C4-2B (cell line): ENCODE results near the gene ERGIC1.

ENCODE experiments used
- ZFX ChIP-seq: fragments of 450-650 bp; IDR thresholded peaks from 2 replicates; pipeline ENCODE4 v1.6.1; 2017
- TF ChIP-seq, protein P1 (sequence below): fragments of 450-650 bp; conservative IDR thresholded peaks from 2 replicates; pipeline ENCODE4 v1.5.1; 2017; ENCODE audit warnings: mild to moderate bottlenecking

DNA sequence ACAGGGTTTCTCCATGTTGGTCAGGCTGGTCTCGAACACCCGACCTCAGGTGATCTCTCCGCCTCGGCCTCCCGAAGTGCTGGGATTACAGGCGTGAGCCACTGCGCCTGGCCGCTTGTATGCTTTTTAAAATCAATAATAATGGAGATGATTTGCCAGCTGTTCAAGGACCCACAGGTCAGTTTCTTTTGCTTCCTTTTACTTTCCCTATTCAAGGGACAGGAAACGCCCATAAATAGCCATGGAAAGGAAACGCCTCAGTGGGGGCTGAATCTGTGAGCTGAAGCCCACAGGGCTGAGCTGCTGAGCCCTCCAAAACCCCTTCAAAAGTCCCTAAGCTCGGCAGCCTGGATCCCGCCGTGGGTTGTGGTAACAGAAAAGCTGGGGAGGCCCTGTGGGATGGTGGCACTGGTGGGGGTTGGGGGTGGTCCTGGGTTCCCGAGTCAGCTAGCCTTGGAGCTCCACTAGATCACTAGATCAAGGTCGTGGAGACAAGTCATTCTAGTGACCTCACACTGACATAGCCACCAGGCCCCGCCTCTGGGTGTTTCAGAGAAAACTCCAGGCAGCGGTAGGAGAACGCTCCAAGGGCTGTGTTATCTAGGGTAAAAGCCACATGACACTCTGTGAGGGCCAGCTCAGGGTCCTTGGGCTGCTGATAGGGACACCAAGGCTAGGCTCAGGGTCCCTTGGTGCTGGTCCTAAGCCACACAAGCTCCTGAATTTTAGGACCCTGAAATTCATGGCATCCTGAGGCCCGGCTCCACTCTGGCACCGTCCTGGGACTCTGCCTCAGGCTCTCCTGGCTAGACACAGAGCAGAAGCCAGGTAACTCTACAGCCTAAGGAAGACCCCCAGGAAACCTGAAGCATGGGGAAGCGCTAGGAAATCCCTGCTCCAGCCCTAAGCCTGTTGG, 45.0 kb upstream of the ERGIC1 start:
- TF ChIP-seq, protein P1, sequence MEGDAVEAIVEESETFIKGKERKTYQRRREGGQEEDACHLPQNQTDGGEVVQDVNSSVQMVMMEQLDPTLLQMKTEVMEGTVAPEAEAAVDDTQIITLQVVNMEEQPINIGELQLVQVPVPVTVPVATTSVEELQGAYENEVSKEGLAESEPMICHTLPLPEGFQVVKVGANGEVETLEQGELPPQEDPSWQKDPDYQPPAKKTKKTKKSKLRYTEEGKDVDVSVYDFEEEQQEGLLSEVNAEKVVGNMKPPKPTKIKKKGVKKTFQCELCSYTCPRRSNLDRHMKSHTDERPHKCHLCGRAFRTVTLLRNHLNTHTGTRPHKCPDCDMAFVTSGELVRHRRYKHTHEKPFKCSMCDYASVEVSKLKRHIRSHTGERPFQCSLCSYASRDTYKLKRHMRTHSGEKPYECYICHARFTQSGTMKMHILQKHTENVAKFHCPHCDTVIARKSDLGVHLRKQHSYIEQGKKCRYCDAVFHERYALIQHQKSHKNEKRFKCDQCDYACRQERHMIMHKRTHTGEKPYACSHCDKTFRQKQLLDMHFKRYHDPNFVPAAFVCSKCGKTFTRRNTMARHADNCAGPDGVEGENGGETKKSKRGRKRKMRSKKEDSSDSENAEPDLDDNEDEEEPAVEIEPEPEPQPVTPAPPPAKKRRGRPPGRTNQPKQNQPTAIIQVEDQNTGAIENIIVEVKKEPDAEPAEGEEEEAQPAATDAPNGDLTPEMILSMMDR, result no peak
- TF ChIP-seq ZFX, result no peak
